GM12801 (cell line): Measurements from ENCODE around the gene PCDH9.

Source experiments
- TF ChIP-seq, protein P1 (sequence below): IDR thresholded peaks from one replicate; pipeline ENCODE4 v1.5.1; 2011; ENCODE audit warnings: control low read depth; ENCODE audit not compliant: insufficient read length; ENCODE audit errors: extremely low read depth

The PCDH9 gene

DNA sequence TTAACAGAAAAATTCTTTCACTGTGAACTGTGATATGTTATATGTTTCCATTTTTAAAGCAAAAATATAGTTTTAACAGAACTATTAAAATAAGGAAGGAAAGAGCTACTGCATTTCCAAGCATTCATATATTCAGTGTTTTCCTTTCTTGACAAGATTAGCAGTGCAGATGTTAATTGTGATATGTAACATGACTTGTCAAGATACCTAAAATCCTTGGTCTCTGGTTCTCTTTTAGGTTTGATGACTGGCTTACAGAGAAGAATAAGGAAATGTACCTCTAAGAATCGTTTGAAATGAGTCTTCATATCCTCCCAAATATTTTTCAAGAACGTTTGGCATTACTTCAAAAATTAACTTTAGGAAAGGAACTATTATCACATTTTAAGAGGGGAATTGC, 907.2 kb downstream of the PCDH9 start:
- TF ChIP-seq, protein P1, sequence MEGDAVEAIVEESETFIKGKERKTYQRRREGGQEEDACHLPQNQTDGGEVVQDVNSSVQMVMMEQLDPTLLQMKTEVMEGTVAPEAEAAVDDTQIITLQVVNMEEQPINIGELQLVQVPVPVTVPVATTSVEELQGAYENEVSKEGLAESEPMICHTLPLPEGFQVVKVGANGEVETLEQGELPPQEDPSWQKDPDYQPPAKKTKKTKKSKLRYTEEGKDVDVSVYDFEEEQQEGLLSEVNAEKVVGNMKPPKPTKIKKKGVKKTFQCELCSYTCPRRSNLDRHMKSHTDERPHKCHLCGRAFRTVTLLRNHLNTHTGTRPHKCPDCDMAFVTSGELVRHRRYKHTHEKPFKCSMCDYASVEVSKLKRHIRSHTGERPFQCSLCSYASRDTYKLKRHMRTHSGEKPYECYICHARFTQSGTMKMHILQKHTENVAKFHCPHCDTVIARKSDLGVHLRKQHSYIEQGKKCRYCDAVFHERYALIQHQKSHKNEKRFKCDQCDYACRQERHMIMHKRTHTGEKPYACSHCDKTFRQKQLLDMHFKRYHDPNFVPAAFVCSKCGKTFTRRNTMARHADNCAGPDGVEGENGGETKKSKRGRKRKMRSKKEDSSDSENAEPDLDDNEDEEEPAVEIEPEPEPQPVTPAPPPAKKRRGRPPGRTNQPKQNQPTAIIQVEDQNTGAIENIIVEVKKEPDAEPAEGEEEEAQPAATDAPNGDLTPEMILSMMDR = no peak

DNA sequence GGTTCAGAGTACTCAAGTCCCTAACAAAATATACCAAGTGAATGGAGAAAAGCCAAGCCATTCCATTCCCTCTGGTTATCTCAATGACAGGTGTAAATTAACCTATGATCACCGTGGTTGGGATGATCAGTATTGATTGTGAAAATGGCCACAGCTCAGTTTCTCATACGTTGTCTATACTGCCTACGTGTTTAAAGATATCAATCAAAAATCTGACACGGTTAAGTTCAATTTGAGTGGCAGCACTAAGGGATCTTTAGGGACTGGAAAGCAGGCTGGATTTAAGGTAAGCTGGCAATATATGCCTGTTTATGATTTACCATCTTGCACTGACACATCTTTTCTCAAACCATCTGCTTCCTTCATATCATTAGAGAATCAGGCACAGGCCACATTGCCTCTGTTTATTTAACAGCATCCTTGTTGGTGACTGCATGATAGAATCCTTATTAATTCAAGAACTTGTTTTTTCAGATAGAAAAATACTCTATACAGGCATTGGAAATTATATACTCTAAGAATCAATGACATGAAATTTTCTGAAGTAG, 907.9 kb downstream of the PCDH9 start:
- TF ChIP-seq, protein P1 = no peak

- TF ChIP-seq, protein P1 = no peak
Observed at GRCh38 chr13:66314911-66315310, 915.2 kb downstream of the PCDH9 start.

- TF ChIP-seq, protein P1 = no peak
Observed at GRCh38 chr13:66313413-66313812, 916.7 kb downstream of the PCDH9 start.

DNA sequence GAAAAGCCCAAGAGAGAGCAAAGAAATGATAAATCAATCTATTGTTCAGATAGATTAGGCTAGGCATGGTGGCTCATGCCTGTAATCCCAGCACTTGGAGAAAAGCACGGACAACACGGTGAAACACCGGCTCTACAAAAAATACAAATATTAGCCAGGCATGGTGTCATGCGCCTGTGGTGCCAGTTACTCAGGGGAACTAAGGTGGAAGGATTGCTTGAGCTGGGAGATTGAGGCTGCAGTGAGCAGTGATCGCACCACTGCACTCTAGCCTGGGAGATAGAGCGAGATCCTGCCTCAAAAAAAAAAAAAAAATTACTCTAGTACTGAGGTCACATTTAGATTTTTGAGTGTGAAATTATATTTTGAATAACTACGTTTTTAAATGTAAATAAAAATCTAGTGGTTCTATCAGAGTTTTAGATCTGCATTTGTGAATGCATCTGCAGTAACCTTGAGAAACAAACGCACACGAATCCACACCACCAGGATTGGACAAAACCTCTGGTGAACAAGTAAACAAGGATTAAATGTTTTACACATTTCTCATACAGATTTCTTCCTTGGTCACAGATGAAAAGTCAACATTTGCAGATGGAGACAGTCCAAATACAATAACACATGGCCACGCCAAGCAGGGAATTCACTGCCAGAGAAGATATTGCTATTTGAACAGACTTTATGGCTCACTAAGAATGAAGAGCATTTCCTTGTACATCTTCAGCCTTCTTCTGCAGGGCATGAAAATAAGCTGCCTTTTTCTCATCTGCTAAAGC, 917.6 kb downstream of the PCDH9 start:
- TF ChIP-seq, protein P1 = no peak

- TF ChIP-seq, protein P1 = no peak
Observed at GRCh38 chr13:66305961-66306617, 924.0 kb downstream of the PCDH9 start.

GRCh38 chr13:66301482-66301881, 928.7 kb downstream of the PCDH9 start:
- TF ChIP-seq, protein P1 = no peak
